Right cardiac atrium (tissue), 5 donors: ENCODE measurements around the gene SPOP. TPM values are rescaled to one million over a fixed set of nuclear protein-coding genes. Genes with fewer than 3 reads are reported as not detected.
A peak's percentile ranks its signal among the peaks of the same experiment; 100 is the strongest.

Experiments
- ATAC-seq, 2 donors: fragments of 200-7000 bp; cut with Tn5 transposase; one replicate each; pipeline versions ENCODE4 v1.8.0 to v1.9.1; 2020; ENCODE audit warnings: moderate library complexity in 2 of 2, mild to moderate bottlenecking in 1 of 2
- DNase-seq, 3 donors: peaks; one replicate each; pipeline ENCODE4 v3.0.0-alpha.2; 2020
- H3K27ac ChIP-seq: one replicate; pipeline ENCODE4 v1.5.1; 2013; ENCODE audit warnings: mild to moderate bottlenecking, low read length, control low read depth, moderate library complexity
- H3K27me3 ChIP-seq: one replicate; pipeline ENCODE4 v1.6.1; 2013; ENCODE audit not compliant: control insufficient read depth, insufficient read depth
- H3K4me1 ChIP-seq: one replicate; pipeline ENCODE4 v1.6.1; 2013; ENCODE audit warnings: low read length; ENCODE audit not compliant: control insufficient read depth, insufficient read depth
- H3K4me3 ChIP-seq: one replicate; pipeline ENCODE4 v1.5.1; 2013; ENCODE audit warnings: low read length, control low read depth
- H3K9me3 ChIP-seq: one replicate; pipeline ENCODE4 v1.6.1; 2013; ENCODE audit warnings: low read length; ENCODE audit not compliant: control insufficient read depth
- WGBS: extraction: QIAGEN DNeasy Blood & Tissue Kit; methylation state at CpG from one replicate; pipeline ENCODE4 v1.1.7; 2013; 5-methylcytosine and 5-hydroxymethylcytosine counted together
- intact Hi-C, 4 donors: fragments of 100-400 bp; cut with DNase I; formaldehyde crosslinking; loops; one replicate each; pipeline versions ENCODE4 v1.11.0 to v1.14.0; 2022 to 2023
- polyA plus RNA-seq: library from polyadenylated mRNA; stranded (reverse); fragments of 200-250 nt; gene quantifications from one replicate; pipeline ENCODE4 v1.2.3, GENCODE V29; 2013
- total RNA-seq, 4 donors: library from RNA; stranded (reverse); fragmentation: NEBNext Ultra II Directional; extraction: Animal tissue kit (Norgen Biotek cat#: 25700); gene quantifications; one replicate each; pipeline ENCODE4 v1.2.1, GENCODE V29; 2021
- donor health status: healthy with polysubstance abuse.
- donor health status: DM: no; HTN: yes; CAD: no.
- donor health status: DM: no; HTN: no; CAD: no.
- donor health status: DM: no; HTN: yes; CAD: no; lungs with severe emphysema.
- donor health status: DM: yes; HTN: yes; CAD: no.

Gene SPOP
- total and polyA plus RNA-seq, 5 donors, result 33.7 to 82.7 (median 75.8) TPM

- intact Hi-C loops, result loop anchor here in 1 of 4 donors (10.0 kb wide), 1 partner anchor 140 kb away; no protein-coding TSS in a partner anchor
- Histone ChIP-seq H3K9me3 (no peaks in the 10 kb centered on the region), H3K27ac (no peak overlapping the region), H3K4me1 (peaks cover 3% of the 10 kb centered on the region), H3K27me3 (no peaks in the 10 kb centered on the region), H3K4me3 (no peak overlapping the region)
- ATAC-seq (no peak), DNase-seq (no peak)
- 62% methylated on average over 4 of the region's 4 CpGs for WGBS
Observed at GRCh38 chr17:49715216-49715615, 37.3 kb upstream of the SPOP start.

GRCh38 chr17:49708515-49709183 is 30.8 kb upstream of the SPOP start:
- WGBS, result 49% methylated on average over 15 of the region's 15 CpGs

GRCh38 chr17:49707608-49708514 is 30.0 kb upstream of the SPOP start, which contains the start of gene SLC35B1:
SLC35B1 (minus strand) TSS chr17:49707964; CDS start chr17:49707833, 131 bp downstream.
- 1% methylated on average over 53 of the region's 53 CpGs for WGBS
- Histone ChIP-seq H3K4me1 (peaks cover 3% of the 10 kb centered on the region), H3K27ac (peak within 1 kb of the TSS; percentile 96), H3K4me3 (peak within 1 kb of the TSS; percentile 92), H3K27me3 (no peaks in the 10 kb centered on the region), H3K9me3 (no peaks in the 10 kb centered on the region)
- intact Hi-C loops, result loop anchor here (2.0 to 10.0 kb wide), 5 partner anchors 69 to 147 kb away; partner anchors contain the start of gene KAT7 (in 1 of the 4)
- ATAC-seq (peak; percentile 99), DNase-seq (peak; percentile 99 to 100 (median 100))

More at GRCh38 chr17:49708515-49709183, 30.8 kb upstream of the SPOP start:
- peak; percentile 13 to 45 for ATAC-seq
- peak in 1 of 3 donors; percentile 71 for DNase-seq
- Histone ChIP-seq H3K9me3 (no peaks in the 10 kb centered on the region), H3K27me3 (no peaks in the 10 kb centered on the region), H3K4me3 (peak overlapping the region; percentile 17), H3K4me1 (peaks cover 3% of the 10 kb centered on the region), H3K27ac (peak overlapping the region; percentile 17)
- intact Hi-C loops, result loop anchor here (5.0 to 10.0 kb wide), 4 partner anchors 69 to 146 kb away; partner anchors contain the start of gene KAT7 (in 1 of the 4)

- Histone ChIP-seq H3K27me3 (no peaks in the 10 kb centered on the region), H3K9me3 (no peaks in the 10 kb centered on the region), H3K4me3 (peak overlapping the region; percentile 92), H3K4me1 (peaks cover 3% of the 10 kb centered on the region), H3K27ac (peak overlapping the region; percentile 96)
- intact Hi-C loops, result loop anchor here (2.0 to 10.0 kb wide), 5 partner anchors 70 to 148 kb away; partner anchors contain the start of gene KAT7 (in 1 of the 4)
- ATAC-seq (no peak), DNase-seq (no peak)
- under 1% methylated on average over 12 of the region's 12 CpGs for WGBS
Observed at GRCh38 chr17:49707246-49707607, 29.3 kb upstream of the SPOP start.

- H3K4me3 ChIP-seq, result no peak overlapping the region
- DNase-seq (no peak), ATAC-seq (no peak)
- no peaks in the 10 kb centered on the region for H3K27me3 ChIP-seq
- H3K4me1 ChIP-seq, result peaks cover 3% of the 10 kb centered on the region
- no peak overlapping the region for H3K27ac ChIP-seq
- intact Hi-C loops, result loop anchor here (5.0 to 10.0 kb wide), 4 partner anchors 72 to 150 kb away; partner anchors contain the start of gene KAT7 (in 1 of the 4)
- H3K9me3 ChIP-seq, result no peaks in the 10 kb centered on the region
Observed at GRCh38 chr17:49705254-49705653, 27.4 kb upstream of the SPOP start.

- DNase-seq (no peak), ATAC-seq (no peak)
- Histone ChIP-seq H3K27me3 (no peaks in the 10 kb centered on the region), H3K4me1 (no peaks in the 10 kb centered on the region), H3K27ac (peak overlapping the region; percentile 30), H3K9me3 (no peaks in the 10 kb centered on the region), H3K4me3 (no peak overlapping the region)
- intact Hi-C loops, result loop anchor here in 1 of 4 donors (10.0 kb wide), 1 partner anchor 151 kb away; no protein-coding TSS in a partner anchor
- WGBS, result 59% methylated on average over 6 of the region's 6 CpGs
Observed at GRCh38 chr17:49703557-49704277, 25.8 kb upstream of the SPOP start.

GRCh38 chr17:49700960-49701359 is 23.1 kb upstream of the SPOP start:
- no peak for ATAC-seq
- H3K4me1 ChIP-seq, result no peaks in the 10 kb centered on the region

GRCh38 chr17:49699966-49700575 is 22.2 kb upstream of the SPOP start:
- ATAC-seq (peak in 1 of 2 donors; percentile 42), DNase-seq (no peak)
- intact Hi-C loops, result loop anchor here in 1 of 4 donors (10.0 kb wide), 1 partner anchor 155 kb away; no protein-coding TSS in a partner anchor
- H3K4me3 ChIP-seq, result no peak overlapping the region
- no peaks in the 10 kb centered on the region for H3K9me3 ChIP-seq
- WGBS, result 56% methylated on average over 8 of the region's 8 CpGs
- no peaks in the 10 kb centered on the region for H3K27me3 ChIP-seq
- H3K27ac ChIP-seq, result no peak overlapping the region
- H3K4me1 ChIP-seq, result no peaks in the 10 kb centered on the region

More at GRCh38 chr17:49700960-49701359, 23.1 kb upstream of the SPOP start:
- H3K27ac ChIP-seq, result no peak overlapping the region
- H3K27me3 ChIP-seq, result no peaks in the 10 kb centered on the region
- H3K4me3 ChIP-seq, result no peak overlapping the region
- 82% methylated on average over 6 of the region's 6 CpGs for WGBS
- no peaks in the 10 kb centered on the region for H3K9me3 ChIP-seq
- intact Hi-C loops, result loop anchor here in 1 of 4 donors (10.0 kb wide), 1 partner anchor 154 kb away; no protein-coding TSS in a partner anchor
- no peak for DNase-seq

- ATAC-seq (no peak), DNase-seq (no peak)
- intact Hi-C loops, result no loop called here
- Histone ChIP-seq H3K4me1 (no peaks in the 10 kb centered on the region), H3K27ac (no peak overlapping the region), H3K4me3 (no peak overlapping the region), H3K27me3 (no peaks in the 10 kb centered on the region), H3K9me3 (no peaks in the 10 kb centered on the region)
- WGBS, result 36% methylated on average over 6 of the region's 6 CpGs
Observed at GRCh38 chr17:49698005-49698404, 20.1 kb upstream of the SPOP start.

GRCh38 chr17:49696233-49696761 is 18.4 kb upstream of the SPOP start:
- H3K27ac ChIP-seq, result no peak overlapping the region
- no peak for ATAC-seq
- DNase-seq, result no peak
- intact Hi-C loops, result no loop called here
- 77% methylated on average over 8 of the region's 8 CpGs for WGBS
- H3K4me1 ChIP-seq, result peaks cover 4% of the 10 kb centered on the region
- H3K27me3 ChIP-seq, result no peaks in the 10 kb centered on the region
- H3K4me3 ChIP-seq, result no peak overlapping the region
- no peaks in the 10 kb centered on the region for H3K9me3 ChIP-seq
